SH-SY5Y (cell line): ENCODE data around the gene PPIL3.

Experiments
- GATA2 ChIP-seq: IDR thresholded peaks from 2 replicates; pipeline ENCODE4 v1.6.1; 2011; ENCODE audit warnings: mild to moderate bottlenecking, low read depth, low read length
- GATA3 ChIP-seq: IDR thresholded peaks from 2 replicates; pipeline ENCODE4 v1.6.1; 2011; ENCODE audit warnings: low read depth, mild to moderate bottlenecking, low read length, moderate library complexity

DNA sequence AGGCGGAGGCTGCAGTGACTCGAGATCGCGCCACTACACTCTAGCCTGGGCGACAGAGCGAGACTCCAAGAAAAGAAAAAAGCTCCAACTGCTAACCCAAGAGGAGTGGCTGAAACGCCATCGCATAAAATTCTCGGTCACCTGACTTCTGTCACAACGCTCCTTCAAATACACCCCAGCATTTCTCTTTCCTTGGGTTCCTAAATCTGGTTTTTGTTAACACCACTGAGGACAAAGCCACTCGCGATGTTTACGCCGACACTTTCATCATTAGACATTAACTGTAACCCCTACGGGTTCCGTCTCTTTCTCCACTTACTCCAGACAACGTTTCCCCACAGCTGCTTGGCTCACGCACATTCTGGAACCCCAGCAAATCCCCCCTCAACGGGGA lies 25.1 kb downstream of the PPIL3 start:
- TF ChIP-seq GATA3 (no peak), GATA2 (no peak)
